Epidermal melanocyte (primary cell): ENCODE measurements around the gene HDAC7.

Experiments
- DNase-seq: peaks from one replicate; pipeline ENCODE4 v3.0.0; 2011; ENCODE audit warnings: low spot score; ENCODE audit not compliant: insufficient read length

The HDAC7 gene

GRCh38 chr12:47766502-47767215 is 53.0 kb downstream of the HDAC7 start:
- DNase-seq: no peak

GRCh38 chr12:47763481-47764346 is 56.0 kb downstream of the HDAC7 start:
- DNase-seq: no peak

- DNase-seq: no peak
Observed at GRCh38 chr12:47762850-47763465, 56.7 kb downstream of the HDAC7 start.

GRCh38 chr12:47758834-47759690 is 60.6 kb downstream of the HDAC7 start, which contains the start of gene RAPGEF3:
RAPGEF3 (minus strand) TSS chr12:47758880; CDS start chr12:47758556, 324 bp downstream.
- peak; percentile 89 for DNase-seq

- no peak for DNase-seq
Observed at GRCh38 chr12:47758584-47758833, 61.2 kb downstream of the HDAC7 start.

- DNase-seq: no peak
Observed at GRCh38 chr12:47757840-47758583, 61.7 kb downstream of the HDAC7 start.

GRCh38 chr12:47757364-47757839 is 62.3 kb downstream of the HDAC7 start:
- DNase-seq: no peak

- no peak for DNase-seq
Observed at GRCh38 chr12:47755655-47756562, 63.8 kb downstream of the HDAC7 start.

- no peak for DNase-seq
Observed at GRCh38 chr12:47754881-47755280, 64.8 kb downstream of the HDAC7 start.

- DNase-seq: no peak
Observed at GRCh38 chr12:47754126-47754525, 65.6 kb downstream of the HDAC7 start.

- no peak for DNase-seq
Observed at GRCh38 chr12:47753021-47754001, 66.4 kb downstream of the HDAC7 start.

- DNase-seq: no peak
Observed at GRCh38 chr12:47752552-47752951, 67.2 kb downstream of the HDAC7 start.

GRCh38 chr12:47752121-47752520 is 67.6 kb downstream of the HDAC7 start:
- no peak for DNase-seq

GRCh38 chr12:47751561-47751960 is 68.1 kb downstream of the HDAC7 start:
- no peak for DNase-seq

- no peak for DNase-seq
Observed at GRCh38 chr12:47750916-47751470, 68.7 kb downstream of the HDAC7 start.

GRCh38 chr12:47750229-47750798 is 69.4 kb downstream of the HDAC7 start:
- DNase-seq: no peak

- no peak for DNase-seq
Observed at GRCh38 chr12:47748899-47749298, 70.8 kb downstream of the HDAC7 start.

GRCh38 chr12:47748507-47748828 is 71.2 kb downstream of the HDAC7 start:
- no peak for DNase-seq
